GM21619 (cell line): ENCODE data around the gene KCND2.

Experiments
- ATAC-seq: cut with Tn5 transposase; IDR thresholded peaks from one replicate; pipeline ENCODE4 v1.9.1; 2021; ENCODE audit not compliant: unreplicated experiment

The KCND2 gene

GRCh38 chr7:120405652-120406051 is 132.7 kb downstream of the KCND2 start:
- no peak for ATAC-seq

- ATAC-seq, result no peak
Observed at GRCh38 chr7:120407010-120407409, 134.0 kb downstream of the KCND2 start.

- peak; percentile 82 for ATAC-seq
Observed at GRCh38 chr7:120412139-120413050, 139.4 kb downstream of the KCND2 start.

- ATAC-seq, result no peak
Observed at GRCh38 chr7:120413164-120413563, 140.2 kb downstream of the KCND2 start.

GRCh38 chr7:120417244-120417979 is 144.4 kb downstream of the KCND2 start:
- ATAC-seq, result no peak

- peak; percentile 98 for ATAC-seq
Observed at GRCh38 chr7:120421151-120421651, 148.2 kb downstream of the KCND2 start.

- ATAC-seq, result peak; percentile 53
Observed at GRCh38 chr7:120431016-120431415, 158.0 kb downstream of the KCND2 start.

GRCh38 chr7:120436487-120437060 is 163.6 kb downstream of the KCND2 start:
- peak; percentile 44 for ATAC-seq

GRCh38 chr7:120441850-120442249 is 168.9 kb downstream of the KCND2 start:
- peak; percentile 93 for ATAC-seq

GRCh38 chr7:120442838-120443237 is 169.9 kb downstream of the KCND2 start:
- ATAC-seq, result no peak

- no peak for ATAC-seq
Observed at GRCh38 chr7:120444650-120445049, 171.7 kb downstream of the KCND2 start.

- ATAC-seq, result no peak
Observed at GRCh38 chr7:120445276-120445675, 172.3 kb downstream of the KCND2 start.

GRCh38 chr7:120452665-120453064 is 179.7 kb downstream of the KCND2 start:
- ATAC-seq, result no peak

GRCh38 chr7:120456699-120457098 is 183.7 kb downstream of the KCND2 start:
- no peak for ATAC-seq

GRCh38 chr7:120460949-120461348 is 188.0 kb downstream of the KCND2 start:
- ATAC-seq, result no peak

GRCh38 chr7:120462991-120463390 is 190.0 kb downstream of the KCND2 start:
- no peak for ATAC-seq

- ATAC-seq, result no peak
Observed at GRCh38 chr7:120464104-120464503, 191.1 kb downstream of the KCND2 start.

GRCh38 chr7:120467676-120468075 is 194.7 kb downstream of the KCND2 start:
- ATAC-seq, result no peak

GRCh38 chr7:120468611-120469010 is 195.6 kb downstream of the KCND2 start:
- ATAC-seq, result no peak

GRCh38 chr7:120472892-120473291 is 199.9 kb downstream of the KCND2 start:
- no peak for ATAC-seq

GRCh38 chr7:120473352-120473751 is 200.4 kb downstream of the KCND2 start:
- no peak for ATAC-seq
